Stomach (tissue), 4 donors: ENCODE results near the gene TRIM63.

ENCODE experiments used
- EP300 ChIP-seq: sonication (generic); formaldehyde crosslinking; IDR thresholded peaks from one replicate; pipeline ENCODE4 v1.6.1; 2017; ENCODE audit warnings: antibody characterized with exemption
- POLR2A ChIP-seq, 4 donors: fragments of 450-650 bp; IDR thresholded peaks; one replicate each; pipeline ENCODE4 v1.6.1; 2016; ENCODE audit warnings: antibody characterized with exemption in 4 of 4, control low read depth in 2 of 4, mild to moderate bottlenecking in 1 of 4, moderate library complexity in 1 of 4
- POLR2AphosphoS5 ChIP-seq, 3 donors: sonication (generic); formaldehyde crosslinking; IDR thresholded peaks; one replicate each; pipeline ENCODE4 v1.6.1; 2016; ENCODE audit warnings: antibody characterized with exemption in 3 of 3
- TF ChIP-seq, protein P1 (sequence below), 7 experiments: fragments of 450-650 bp in 4 of 7; fragments of 200-600 bp in 3 of 7; sonication (generic) in 3 of 7; IDR thresholded peaks; one replicate each; pipeline ENCODE4 v1.5.1; 2016 to 2019; ENCODE audit warnings: antibody characterized with exemption in 7 of 7, control low read depth in 2 of 7, mild to moderate bottlenecking in 1 of 7

GRCh38 chr1:26102526-26102925, 35.1 kb upstream of the TRIM63 start:
- TF ChIP-seq POLR2A (IDR thresholded peaks at IDR 0.05) (no peak), EP300 (no peak), POLR2AphosphoS5 (IDR thresholded peaks at IDR 0.05) (no peak)
- TF ChIP-seq, protein P1, sequence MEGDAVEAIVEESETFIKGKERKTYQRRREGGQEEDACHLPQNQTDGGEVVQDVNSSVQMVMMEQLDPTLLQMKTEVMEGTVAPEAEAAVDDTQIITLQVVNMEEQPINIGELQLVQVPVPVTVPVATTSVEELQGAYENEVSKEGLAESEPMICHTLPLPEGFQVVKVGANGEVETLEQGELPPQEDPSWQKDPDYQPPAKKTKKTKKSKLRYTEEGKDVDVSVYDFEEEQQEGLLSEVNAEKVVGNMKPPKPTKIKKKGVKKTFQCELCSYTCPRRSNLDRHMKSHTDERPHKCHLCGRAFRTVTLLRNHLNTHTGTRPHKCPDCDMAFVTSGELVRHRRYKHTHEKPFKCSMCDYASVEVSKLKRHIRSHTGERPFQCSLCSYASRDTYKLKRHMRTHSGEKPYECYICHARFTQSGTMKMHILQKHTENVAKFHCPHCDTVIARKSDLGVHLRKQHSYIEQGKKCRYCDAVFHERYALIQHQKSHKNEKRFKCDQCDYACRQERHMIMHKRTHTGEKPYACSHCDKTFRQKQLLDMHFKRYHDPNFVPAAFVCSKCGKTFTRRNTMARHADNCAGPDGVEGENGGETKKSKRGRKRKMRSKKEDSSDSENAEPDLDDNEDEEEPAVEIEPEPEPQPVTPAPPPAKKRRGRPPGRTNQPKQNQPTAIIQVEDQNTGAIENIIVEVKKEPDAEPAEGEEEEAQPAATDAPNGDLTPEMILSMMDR (IDR thresholded peaks at IDR 0.05): no peak
